GM12801 (cell line): ENCODE measurements around the gene CD46.

Experiments
- TF ChIP-seq, protein P1 (sequence below): IDR thresholded peaks from one replicate; pipeline ENCODE4 v1.5.1; 2011; ENCODE audit warnings: control low read depth; ENCODE audit not compliant: insufficient read length; ENCODE audit errors: extremely low read depth

CD46 gene

DNA sequence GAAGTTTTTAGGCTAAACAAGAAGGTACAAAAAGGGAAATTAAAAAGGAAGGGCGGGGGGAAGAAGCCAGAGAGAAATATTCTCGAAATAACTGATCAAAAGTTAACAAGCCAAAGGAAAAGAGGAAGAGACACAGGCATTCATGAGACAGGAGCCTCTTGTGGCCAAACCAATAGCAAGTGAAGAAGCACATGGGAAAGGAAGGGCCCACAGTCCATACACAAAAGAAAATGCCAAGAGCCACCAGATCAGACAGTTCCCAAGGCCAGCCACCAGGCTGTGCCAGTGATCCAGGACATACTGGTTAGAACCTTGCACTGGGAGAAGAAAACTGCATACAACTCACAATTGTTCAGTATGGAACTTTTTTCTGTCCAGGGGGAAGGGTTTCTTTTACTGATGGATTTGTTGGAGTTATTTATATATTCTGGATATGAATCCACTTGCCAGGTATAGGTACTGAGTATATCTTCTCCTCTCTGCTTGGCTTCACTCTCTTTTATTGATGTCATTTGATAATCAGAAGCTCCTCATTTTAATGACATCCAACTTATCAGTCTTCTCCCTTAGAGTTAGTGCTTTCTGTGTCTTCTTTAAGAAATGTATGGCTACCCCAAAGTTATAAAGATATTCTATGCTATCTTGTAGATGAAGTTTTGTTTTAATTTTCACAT is 76.8 kb downstream of the CD46 start:
- TF ChIP-seq, protein P1, sequence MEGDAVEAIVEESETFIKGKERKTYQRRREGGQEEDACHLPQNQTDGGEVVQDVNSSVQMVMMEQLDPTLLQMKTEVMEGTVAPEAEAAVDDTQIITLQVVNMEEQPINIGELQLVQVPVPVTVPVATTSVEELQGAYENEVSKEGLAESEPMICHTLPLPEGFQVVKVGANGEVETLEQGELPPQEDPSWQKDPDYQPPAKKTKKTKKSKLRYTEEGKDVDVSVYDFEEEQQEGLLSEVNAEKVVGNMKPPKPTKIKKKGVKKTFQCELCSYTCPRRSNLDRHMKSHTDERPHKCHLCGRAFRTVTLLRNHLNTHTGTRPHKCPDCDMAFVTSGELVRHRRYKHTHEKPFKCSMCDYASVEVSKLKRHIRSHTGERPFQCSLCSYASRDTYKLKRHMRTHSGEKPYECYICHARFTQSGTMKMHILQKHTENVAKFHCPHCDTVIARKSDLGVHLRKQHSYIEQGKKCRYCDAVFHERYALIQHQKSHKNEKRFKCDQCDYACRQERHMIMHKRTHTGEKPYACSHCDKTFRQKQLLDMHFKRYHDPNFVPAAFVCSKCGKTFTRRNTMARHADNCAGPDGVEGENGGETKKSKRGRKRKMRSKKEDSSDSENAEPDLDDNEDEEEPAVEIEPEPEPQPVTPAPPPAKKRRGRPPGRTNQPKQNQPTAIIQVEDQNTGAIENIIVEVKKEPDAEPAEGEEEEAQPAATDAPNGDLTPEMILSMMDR, result no peak

DNA sequence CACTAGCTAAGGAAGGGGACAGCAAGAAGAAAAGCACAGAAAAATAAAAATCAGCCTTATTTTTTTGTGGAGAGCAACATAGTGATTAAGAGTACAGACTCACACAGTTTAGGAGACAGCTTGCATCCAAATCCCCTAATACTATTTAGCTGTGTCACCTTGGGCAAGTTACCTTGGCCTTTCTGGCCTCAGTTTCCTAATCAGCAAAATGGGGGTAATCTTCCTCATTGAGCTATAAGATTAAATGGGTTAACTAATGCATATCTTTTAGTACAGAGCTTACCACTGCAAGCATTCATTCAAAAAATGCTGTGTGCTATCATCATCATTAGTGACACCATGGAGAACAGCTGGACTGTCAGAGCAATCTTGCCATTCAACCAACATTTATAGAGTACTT is 77.7 kb downstream of the CD46 start:
- TF ChIP-seq, protein P1, result no peak

DNA sequence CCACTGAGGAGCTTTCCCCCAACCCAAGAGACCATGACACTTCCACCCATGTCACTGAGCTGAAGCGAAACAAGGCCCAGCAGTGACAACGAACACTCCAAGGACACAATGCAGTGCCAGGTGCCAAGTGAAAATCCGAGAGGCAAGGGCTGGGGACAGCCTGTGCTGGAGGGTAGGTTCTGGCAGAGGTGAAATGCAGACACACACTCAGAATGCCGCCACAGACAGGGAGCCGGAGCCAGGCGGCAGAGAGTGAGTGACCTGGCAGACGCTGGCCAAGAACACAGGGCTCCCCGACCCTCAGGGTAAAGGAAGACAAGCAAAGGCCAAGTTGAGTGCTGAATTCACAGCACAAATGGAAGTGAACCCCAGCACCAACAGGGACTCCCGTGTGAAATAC is 78.9 kb downstream of the CD46 start:
- TF ChIP-seq, protein P1, result no peak

DNA sequence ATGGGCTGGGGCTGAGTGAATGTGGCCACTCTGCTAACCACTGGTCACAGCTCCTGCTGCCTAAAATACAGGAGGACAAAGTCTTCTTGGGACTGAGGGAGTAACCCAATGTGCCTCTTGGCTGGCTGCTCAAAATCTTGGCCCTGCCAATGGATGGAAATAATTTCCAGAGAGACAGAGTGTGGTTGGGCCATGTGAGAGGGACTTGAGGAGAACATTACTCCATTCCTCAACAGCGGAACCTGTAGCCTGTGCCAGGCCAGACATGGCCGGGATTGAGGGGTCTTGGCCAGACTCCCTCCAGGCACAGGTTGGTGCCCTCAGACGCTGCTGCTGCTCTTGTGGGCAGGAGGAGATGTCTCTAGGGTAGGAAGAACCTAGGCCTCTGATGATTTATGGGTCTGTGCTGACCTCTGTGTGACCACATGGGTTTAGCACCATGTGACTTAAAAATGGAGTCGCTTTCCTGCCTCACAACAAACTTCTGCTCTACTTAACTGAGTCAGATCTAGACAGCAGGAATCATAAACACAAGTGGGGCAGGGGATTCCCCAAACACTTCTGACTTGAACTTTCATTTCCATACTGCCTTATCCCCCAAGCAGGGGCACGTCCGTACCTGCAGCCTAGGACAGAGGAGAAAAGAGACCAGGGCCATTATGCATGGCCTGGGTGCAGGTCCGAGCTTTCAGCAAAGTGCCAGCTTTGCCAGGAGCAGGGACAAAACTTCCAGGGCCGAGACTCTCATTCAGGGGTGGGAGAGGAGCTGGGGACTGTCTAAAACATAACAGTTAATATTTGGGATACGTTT is 79.9 kb downstream of the CD46 start:
- TF ChIP-seq, protein P1, result no peak

DNA sequence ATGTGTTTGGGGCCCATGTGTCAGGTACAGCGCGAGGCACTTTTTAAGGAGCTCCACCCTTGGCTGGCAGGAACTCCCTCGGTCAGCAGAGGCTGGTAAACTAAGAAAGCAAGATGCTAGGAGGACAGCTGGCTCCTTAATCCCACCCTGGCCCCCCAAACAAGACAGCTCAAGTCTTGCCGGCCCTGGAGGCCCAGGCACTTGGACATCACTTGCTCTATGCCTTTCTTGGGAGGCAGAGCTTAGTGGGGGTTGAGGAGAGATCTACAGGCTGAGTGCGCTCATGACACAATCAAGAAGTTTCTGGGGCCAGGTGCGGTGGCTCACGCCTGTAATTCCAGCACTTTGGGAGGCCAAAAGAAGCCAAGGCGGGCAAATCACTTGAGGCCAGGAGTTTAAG is 80.9 kb downstream of the CD46 start:
- TF ChIP-seq, protein P1, result no peak

DNA sequence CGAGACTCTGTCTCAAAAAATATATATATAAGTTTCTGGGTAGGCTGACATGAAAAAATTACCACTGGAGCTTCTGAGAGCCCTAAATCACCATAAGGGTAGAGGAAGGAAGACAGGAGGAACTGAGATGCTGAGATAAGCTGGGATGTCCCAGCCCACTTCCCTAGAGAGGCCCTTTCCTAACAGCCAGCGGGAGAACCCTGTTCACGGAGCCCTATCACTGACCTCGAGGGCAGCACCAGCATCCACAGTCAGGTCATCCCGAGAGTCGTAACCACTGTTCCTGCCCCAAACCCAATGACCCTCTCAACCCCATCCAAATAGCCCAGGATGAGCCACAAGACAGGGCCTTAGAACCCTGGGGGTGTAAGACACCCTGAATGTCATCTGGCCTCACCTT is 81.5 kb downstream of the CD46 start:
- TF ChIP-seq, protein P1, result no peak

DNA sequence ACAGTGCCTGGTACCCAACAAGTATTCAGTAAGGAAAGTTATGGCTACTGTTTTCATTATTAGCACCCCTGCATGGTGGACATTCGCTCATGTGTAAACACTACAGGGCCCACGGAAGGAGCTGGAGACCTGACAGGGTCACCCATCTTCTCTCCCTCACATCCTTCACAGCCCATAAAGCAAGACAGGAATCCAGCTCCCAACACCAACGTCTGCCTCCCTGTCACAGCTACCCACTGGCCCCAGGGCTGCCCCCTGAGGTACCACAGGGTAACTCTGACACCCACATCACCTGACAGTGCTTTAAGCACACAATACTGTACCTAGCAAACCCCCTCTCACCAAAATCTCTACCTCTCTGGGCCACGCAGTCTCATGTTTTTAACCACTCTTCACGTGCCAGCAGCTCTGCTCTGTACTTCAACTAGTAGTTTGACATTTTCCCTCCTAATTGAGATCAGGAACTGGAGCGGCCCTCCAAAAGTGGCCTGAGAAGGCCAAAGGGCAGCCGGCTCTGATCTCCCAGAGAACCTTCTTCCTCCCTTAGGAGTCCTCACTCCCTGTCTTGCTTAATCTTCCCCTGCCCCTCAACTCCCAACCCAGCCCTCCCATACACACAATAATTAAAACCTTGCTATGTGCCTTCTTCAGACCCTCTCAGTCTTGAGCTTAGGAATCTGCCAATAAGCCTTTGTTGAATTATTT is 82.3 kb downstream of the CD46 start:
- TF ChIP-seq, protein P1, result no peak
